GM18505 (cell line): ENCODE measurements around the gene ITGA3.
A peak's percentile ranks its signal among the peaks of the same experiment; 100 is the strongest.
"Not testable (repeated sequence)": the region's sequence is repeated elsewhere in the genome, so short reads cannot be mapped to it uniquely, and the experiment has no call there.

Experiments used
- ATAC-seq: cut with Tn5 transposase; IDR thresholded peaks from one replicate; pipeline ENCODE4 v1.9.1; 2021; ENCODE audit not compliant: unreplicated experiment
- POLR2A ChIP-seq: IDR thresholded peaks from 4 replicates; pipeline ENCODE4 v1.6.1; 2011; ENCODE audit warnings: borderline replicate concordance; ENCODE audit not compliant: insufficient read depth, insufficient read length; ENCODE audit errors: extremely low read depth

The ITGA3 gene

GRCh38 chr17:50051606-50052005 is 4.3 kb upstream of the ITGA3 start:
- no peak for TF ChIP-seq POLR2A
- no peak for ATAC-seq

- TF ChIP-seq POLR2A = no peak
- ATAC-seq = no peak
These were observed 3.6 kb upstream of the ITGA3 start for GRCh38 chr17:50052241-50052796.

- TF ChIP-seq POLR2A = no peak
- no peak for ATAC-seq
These were observed 2.9 kb upstream of the ITGA3 start for GRCh38 chr17:50052822-50053653.

- no peak for ATAC-seq
These were observed 2.3 kb upstream of the ITGA3 start for GRCh38 chr17:50053654-50053960.

GRCh38 chr17:50055055-50055425 is 870 bp upstream of the ITGA3 start:
- ATAC-seq = no peak
- no peak for TF ChIP-seq POLR2A

More at GRCh38 chr17:50053654-50053960, 2.3 kb upstream of the ITGA3 start:
- no peak for TF ChIP-seq POLR2A

GRCh38 chr17:50056217-50056960 is 479 bp downstream of the ITGA3 start:
- TF ChIP-seq POLR2A = no peak
- ATAC-seq = peak; percentile 59

GRCh38 chr17:50056961-50057330 is 1.0 kb downstream of the ITGA3 start:
- no peak for TF ChIP-seq POLR2A
- ATAC-seq = no peak

- no peak for ATAC-seq
- TF ChIP-seq POLR2A = no peak
These were observed 1.6 kb downstream of the ITGA3 start for GRCh38 chr17:50057521-50057991.

- no peak for TF ChIP-seq POLR2A
- ATAC-seq = no peak
These were observed 2.5 kb downstream of the ITGA3 start for GRCh38 chr17:50058296-50058953.

- no peak for TF ChIP-seq POLR2A
- no peak for ATAC-seq
These were observed 3.3 kb downstream of the ITGA3 start for GRCh38 chr17:50059256-50059655.

- TF ChIP-seq POLR2A = no peak
These were observed 3.9 kb downstream of the ITGA3 start for GRCh38 chr17:50059759-50060273.

GRCh38 chr17:50060951-50061712 is 5.2 kb downstream of the ITGA3 start:
- ATAC-seq = no peak
- no peak for TF ChIP-seq POLR2A

More at GRCh38 chr17:50059759-50060273, 3.9 kb downstream of the ITGA3 start:
- no peak for ATAC-seq

- ATAC-seq = not testable (repeated sequence)
These were observed 5.8 kb downstream of the ITGA3 start for GRCh38 chr17:50061713-50062045.
